ENCODE data around the gene ANGPT4.

GRCh38 chr20:956330-956951 lies 40.3 kb upstream of the ANGPT4 start:
- peak; percentile 94 to 97 (median 96) for TF ChIP-seq CTCF (IDR thresholded peaks at IDR 0.05)
- no peak for TF ChIP-seq POLR2A (IDR thresholded peaks at IDR 0.05)
